ENCODE data around the gene ANKRD16.

- TF ChIP-seq NR2C2 (CRISPR knock-in tag; IDR thresholded peaks at IDR 0.05; ENCODE audit: borderline replicate concordance) (no peak), ZNF747 (CRISPR knock-in tag; IDR thresholded peaks at IDR 0.05; ENCODE audit: borderline replicate concordance) (0 out of 2 replicates have a peak, but pooled peaks have one; percentile 25), ZNF331 (CRISPR knock-in tag; IDR thresholded peaks at IDR 0.05) (no peak), ZFP91 (CRISPR knock-in tag; IDR thresholded peaks at IDR 0.05; ENCODE audit: borderline replicate concordance) (no peak), SPEN (CRISPR knock-in tag; IDR thresholded peaks at IDR 0.05; ENCODE audit: low read depth) (no peak), POLR2A (IDR thresholded peaks at IDR 0.05; ENCODE audit: insufficient read depth in 1 of 2, low read depth in 2 of 2, low read length in 2 of 2) (peak in 1 of 2 experiments; percentile 60; a peak in 2 of 4 replicates), MTA1 (CRISPR knock-in tag; IDR thresholded peaks at IDR 0.05; ENCODE audit: borderline replicate concordance) (0 out of 2 replicates have a peak, but pooled peaks have one; percentile 18)
These were observed 77.2 kb downstream of the ANKRD16 start for GRCh38 chr10:5812283-5813090.
